NOMO-1 treated with DMSO at 0.1 percent for 48 hours (cell line): Measurements from ENCODE around the gene COL12A1.

Experiments used
- DNase-seq: peaks from one replicate; lab custom pipeline; 2025; ENCODE audit not compliant: unreplicated experiment; lab: John Stamatoyannopoulos, UW

COL12A1 gene

GRCh38 chr6:75145211-75145610, 60.6 kb downstream of the COL12A1 start:
- DNase-seq = no peak

GRCh38 chr6:75144386-75144785, 61.5 kb downstream of the COL12A1 start:
- no peak for DNase-seq

DNA sequence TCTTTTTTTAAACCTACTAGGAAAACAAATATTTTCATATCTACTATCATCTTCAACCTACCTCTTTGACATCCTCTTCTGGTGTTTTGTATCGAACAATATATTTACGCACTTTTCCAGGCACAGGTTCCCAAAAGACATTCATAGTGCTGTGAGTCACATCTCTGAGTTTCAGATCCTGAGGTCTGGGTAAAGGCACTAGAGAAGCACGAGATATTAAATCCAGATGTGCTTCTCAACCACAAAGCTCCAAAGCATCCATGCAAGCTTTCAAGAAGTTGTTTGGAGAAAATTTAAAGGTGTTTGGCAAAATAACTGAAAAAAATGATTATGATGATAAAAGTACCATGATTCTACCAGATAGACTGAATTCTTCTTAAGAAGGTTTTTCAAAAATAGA, 62.7 kb downstream of the COL12A1 start:
- no peak for DNase-seq

DNA sequence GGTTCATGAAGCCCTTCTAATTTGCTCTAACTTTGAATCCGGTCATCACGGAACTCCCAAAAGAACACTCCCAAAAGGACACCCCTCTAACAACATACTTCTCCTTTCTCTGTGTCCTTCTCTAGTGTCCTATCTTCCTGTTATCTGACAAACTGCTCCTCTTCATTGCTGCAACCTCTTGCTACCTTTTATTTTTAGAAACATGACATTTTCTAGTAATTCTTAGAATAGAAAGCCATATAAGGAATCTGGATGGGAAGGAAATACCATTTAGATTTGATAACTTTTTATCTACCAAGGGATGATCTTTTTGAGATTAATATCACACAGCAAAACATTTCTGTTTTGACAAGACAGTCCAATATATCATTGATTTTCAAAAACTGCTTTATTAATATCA, 63.1 kb downstream of the COL12A1 start:
- no peak for DNase-seq

DNA sequence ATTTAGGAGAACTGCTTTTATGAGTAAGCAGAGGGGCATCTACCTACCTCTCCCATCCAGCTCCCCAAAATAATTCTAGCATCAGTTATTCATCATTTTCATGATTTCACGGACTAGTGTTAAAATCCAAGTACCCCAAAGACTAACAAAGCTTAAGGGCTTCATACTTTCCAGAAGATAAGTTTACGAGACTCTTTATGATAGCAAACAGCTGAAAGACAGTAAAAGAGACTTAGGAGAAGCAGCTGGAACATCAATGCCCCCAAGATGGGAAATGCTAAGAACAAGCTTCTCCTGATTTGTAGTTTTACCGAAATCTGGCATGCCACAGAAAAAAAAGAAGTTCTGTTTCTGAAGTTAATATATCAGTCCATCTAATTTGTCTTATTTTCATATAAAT, 70.0 kb downstream of the COL12A1 start:
- no peak for DNase-seq

GRCh38 chr6:75135450-75135849, 70.4 kb downstream of the COL12A1 start:
- DNase-seq = no peak

GRCh38 chr6:75130784-75131183, 75.1 kb downstream of the COL12A1 start:
- DNase-seq = no peak

GRCh38 chr6:75128878-75129570, 76.8 kb downstream of the COL12A1 start:
- DNase-seq = no peak

DNA sequence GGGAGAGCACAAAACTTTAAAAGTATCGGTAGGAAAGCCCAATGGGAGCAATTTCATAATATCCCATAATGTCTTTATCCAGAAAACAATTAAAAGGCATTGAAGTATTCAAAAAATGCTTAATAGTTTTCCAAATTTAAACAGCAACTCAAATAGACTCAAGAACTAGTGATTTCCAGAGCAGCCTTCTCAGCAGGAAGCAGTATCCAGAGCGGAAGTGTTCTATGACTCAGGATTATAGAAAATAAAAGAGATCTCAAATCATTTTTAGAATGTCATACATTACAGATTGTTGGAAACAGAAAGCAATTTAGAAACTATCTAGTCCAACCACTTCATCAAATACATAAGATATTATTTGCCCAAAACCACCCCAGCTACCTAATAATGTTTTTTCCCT, 79.3 kb downstream of the COL12A1 start:
- DNase-seq = no peak

- DNase-seq = no peak
Measured at GRCh38 chr6:75124983-75125382, 80.9 kb downstream of the COL12A1 start.

DNA sequence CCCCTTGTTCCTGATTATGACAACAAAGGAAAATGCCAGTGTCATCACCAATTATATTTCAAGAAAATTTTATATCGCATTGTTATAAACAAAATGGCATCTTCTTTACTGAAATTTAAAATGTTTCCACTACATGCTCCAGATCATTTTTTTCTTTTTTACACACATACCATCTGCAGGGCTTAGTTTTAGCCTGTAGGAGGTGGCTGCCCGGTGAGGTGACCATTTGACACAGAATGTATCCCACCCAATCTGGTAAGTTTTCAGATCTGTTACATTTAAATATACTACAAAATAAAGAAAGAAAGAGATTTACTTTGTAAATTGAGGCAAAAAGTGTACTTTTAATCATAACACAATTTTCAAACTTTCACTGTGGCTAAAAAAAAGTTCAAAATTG, 81.8 kb downstream of the COL12A1 start:
- DNase-seq = no peak

- no peak for DNase-seq
Measured at GRCh38 chr6:75118925-75119515, 86.8 kb downstream of the COL12A1 start.

- no peak for DNase-seq
Measured at GRCh38 chr6:75117701-75118100, 88.2 kb downstream of the COL12A1 start.

DNA sequence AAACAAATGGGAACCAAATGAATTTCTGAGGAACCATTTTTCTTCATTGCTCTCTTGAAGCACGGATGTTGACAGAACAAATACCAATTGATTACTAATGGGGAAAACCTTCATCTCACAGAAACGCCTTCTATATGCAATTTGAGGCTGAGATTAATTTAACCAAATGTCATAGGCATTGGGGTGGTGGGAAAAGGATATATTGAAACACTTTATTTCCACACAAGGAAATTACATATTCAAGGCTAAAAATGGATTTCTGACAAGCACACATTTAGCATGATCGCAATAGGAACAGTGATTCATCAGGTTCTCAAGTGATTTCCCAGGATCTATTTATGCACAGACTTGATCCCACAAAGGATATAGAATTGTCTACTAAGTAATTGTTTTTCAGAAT, 88.9 kb downstream of the COL12A1 start:
- no peak for DNase-seq

- DNase-seq = no peak
Measured at GRCh38 chr6:75115481-75115880, 90.4 kb downstream of the COL12A1 start.

DNA sequence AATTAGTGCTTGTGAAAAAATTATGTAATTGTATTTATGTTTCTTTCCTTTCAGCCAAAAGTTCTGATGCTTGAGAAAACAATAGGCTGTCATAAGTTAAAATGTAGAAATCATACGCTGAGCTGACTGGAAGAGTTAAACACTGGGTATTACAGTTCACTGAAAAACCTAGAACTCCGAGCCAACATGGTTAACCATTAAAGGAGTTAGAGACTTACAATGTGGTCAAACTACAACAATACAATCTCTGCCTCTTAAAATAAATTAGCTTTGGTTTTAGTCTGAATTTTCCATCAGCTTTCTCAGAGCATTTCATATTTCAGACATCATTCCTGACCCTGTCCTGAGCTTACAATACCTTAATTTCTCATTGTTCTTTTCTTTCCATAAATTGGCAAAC, 91.0 kb downstream of the COL12A1 start:
- DNase-seq = no peak

GRCh38 chr6:75114195-75114594, 91.7 kb downstream of the COL12A1 start:
- no peak for DNase-seq

DNA sequence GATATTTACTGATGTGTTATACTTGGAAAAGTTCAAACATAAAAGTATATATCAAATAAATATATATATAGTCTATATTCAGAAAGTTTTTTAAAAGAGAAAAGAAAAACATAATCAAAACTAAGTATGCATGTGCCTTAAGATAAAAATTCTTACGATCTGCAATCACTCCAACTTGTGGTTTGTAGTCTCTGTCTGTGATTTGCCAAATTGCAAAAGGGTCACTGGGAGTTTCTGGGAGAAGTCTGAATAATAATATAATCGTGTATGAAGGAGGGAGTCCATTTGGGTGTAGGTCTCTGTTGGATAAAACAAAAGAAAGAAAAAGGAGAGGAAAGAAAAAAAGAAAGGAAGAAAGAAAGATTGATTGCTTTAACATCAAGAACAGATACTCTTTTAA, 92.4 kb downstream of the COL12A1 start:
- no peak for DNase-seq

DNA sequence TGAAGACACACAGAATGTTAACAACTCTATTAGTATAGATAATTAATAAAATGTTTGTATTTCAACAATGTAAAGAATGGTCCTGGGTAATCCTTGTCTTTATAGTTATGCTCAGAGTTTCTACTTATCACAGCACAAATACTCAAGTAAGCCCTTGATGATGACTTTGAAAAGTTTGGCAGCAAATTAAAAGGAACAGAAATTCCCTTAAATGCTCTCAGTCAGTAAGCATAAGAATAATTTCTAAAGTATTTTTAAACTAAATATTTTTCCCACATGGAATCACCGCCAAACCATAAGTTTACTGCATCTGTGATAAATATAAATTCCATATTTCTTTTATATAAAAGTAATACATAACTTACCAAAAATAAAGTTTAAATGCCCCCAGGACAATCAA, 96.1 kb downstream of the COL12A1 start:
- no peak for DNase-seq

GRCh38 chr6:75109022-75109421, 96.8 kb downstream of the COL12A1 start:
- DNase-seq = no peak

GRCh38 chr6:75108333-75108974, 97.4 kb downstream of the COL12A1 start:
- no peak for DNase-seq

GRCh38 chr6:75107913-75108312, 97.9 kb downstream of the COL12A1 start:
- no peak for DNase-seq

DNA sequence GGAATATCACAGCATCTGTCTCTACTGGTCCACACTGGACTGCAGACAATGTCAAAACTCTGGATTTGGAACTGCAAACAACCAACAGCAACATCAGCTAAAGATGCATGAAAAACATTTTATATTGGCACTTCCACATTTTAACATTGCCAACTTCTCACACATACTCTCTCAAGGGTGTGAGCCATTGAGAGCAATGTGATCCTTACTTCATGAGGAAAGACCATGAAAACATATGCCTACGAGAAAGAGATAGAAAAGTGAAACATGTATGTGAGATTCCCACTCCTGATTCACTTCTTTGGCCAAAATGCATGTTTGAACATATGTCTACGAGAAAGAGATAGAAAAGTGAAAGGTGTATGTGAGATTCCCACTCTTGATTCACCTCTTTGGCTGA, 99.4 kb downstream of the COL12A1 start:
- no peak for DNase-seq
